LNCAP (cell line): ENCODE data around the gene DNAI4.

Experiments used
- CTCF ChIP-seq: fragments of 450-650 bp; IDR thresholded peaks from 2 replicates; pipeline ENCODE4 v1.5.1; 2017; ENCODE audit warnings: mild to moderate bottlenecking

The DNAI4 gene

GRCh38 chr1:66920543-66920942, 4.1 kb downstream of the DNAI4 start:
- no peak for TF ChIP-seq CTCF

- no peak for TF ChIP-seq CTCF
Observed at GRCh38 chr1:66919828-66920227, 4.8 kb downstream of the DNAI4 start.

GRCh38 chr1:66919063-66919462, 5.6 kb downstream of the DNAI4 start:
- TF ChIP-seq CTCF: no peak

GRCh38 chr1:66917476-66917875, 7.2 kb downstream of the DNAI4 start:
- TF ChIP-seq CTCF: no peak

GRCh38 chr1:66916320-66916719, 8.3 kb downstream of the DNAI4 start:
- no peak for TF ChIP-seq CTCF

GRCh38 chr1:66893712-66894111, 30.9 kb downstream of the DNAI4 start:
- TF ChIP-seq CTCF: no peak

GRCh38 chr1:66890621-66891020, 34.0 kb downstream of the DNAI4 start:
- TF ChIP-seq CTCF: no peak

- no peak for TF ChIP-seq CTCF
Observed at GRCh38 chr1:66889030-66889429, 35.6 kb downstream of the DNAI4 start.
